Retinal pigment epithelial cell (primary cell): ENCODE results near the gene PPL.

Experiments
- DNase-seq: peaks from one replicate; pipeline ENCODE4 v3.0.0-alpha.2; 2010; ENCODE audit warnings: low read depth
- H3K4me3 ChIP-seq: 2 replicates; pipeline ENCODE4 v1.5.1; 2011; ENCODE audit warnings: mild to moderate bottlenecking, low read length, control low read depth, moderate library complexity
- CTCF ChIP-seq: conservative IDR thresholded peaks from 2 replicates; pipeline ENCODE4 v1.5.1; 2011; ENCODE audit warnings: low read depth, low read length, control low read depth, inconsistent platforms

PPL gene

DNA sequence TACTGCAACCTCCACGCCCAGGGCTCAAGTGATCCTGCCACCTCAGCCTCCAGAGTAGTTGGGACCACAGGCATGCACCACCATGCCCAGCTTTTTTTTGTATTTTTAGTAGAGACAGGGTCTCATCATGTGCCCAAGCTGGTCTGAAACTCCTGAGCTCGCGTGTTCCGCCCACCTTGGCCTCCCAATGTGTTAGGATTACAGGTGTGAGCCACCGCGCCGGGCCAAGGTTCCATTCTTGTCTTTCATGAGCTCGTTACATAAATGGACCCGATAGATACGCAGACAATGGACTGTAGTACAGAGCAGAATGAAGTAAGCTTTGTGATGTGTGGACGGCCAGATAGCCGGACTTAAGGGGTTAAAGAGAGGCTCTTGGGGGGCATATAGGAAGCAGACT, 70.4 kb downstream of the PPL start:
- no peak for DNase-seq
- TF ChIP-seq CTCF, result no peak
- no peak overlapping the region for H3K4me3 ChIP-seq

DNA sequence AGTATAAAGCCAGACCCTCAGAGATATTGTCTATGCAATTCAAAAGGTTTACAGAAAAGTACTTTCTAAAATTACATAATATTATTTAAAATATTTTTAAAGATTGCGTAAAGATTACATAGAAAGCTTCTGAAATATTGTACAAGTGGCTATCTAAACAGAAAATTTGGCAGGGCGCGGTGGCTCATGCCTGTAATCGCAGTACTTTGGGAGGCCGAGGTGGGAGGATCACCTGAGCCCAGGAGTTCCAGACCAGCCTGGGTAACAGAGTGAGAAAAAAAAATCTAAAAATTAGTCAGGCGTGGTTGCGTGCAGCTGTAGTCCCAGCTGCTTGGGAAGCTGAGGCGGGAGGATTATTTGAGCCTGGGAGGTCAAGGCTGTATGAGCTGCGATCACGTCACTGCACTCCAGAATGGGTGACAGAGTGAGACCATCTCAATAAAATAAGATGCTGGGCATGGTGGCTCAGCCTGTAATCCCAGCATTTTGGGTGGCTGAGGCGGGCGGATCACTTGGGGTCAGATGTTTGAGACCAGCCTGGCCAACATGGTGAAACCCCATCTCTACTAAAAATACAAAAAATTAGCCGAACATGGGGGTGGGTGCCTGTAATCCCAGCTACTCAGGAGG, 71.6 kb downstream of the PPL start:
- no peak for TF ChIP-seq CTCF
- H3K4me3 ChIP-seq, result no peak overlapping the region
- no peak for DNase-seq

- no peak for DNase-seq
- TF ChIP-seq CTCF, result no peak
- no peak overlapping the region for H3K4me3 ChIP-seq
Measured at GRCh38 chr16:4864728-4865127, 72.2 kb downstream of the PPL start.

- TF ChIP-seq CTCF, result no peak
- no peak overlapping the region for H3K4me3 ChIP-seq
- no peak for DNase-seq
Measured at GRCh38 chr16:4862639-4863038, 74.3 kb downstream of the PPL start.

GRCh38 chr16:4860727-4861342, 76.1 kb downstream of the PPL start:
- DNase-seq, result no peak
- no peak for TF ChIP-seq CTCF
- H3K4me3 ChIP-seq, result no peak overlapping the region

DNA sequence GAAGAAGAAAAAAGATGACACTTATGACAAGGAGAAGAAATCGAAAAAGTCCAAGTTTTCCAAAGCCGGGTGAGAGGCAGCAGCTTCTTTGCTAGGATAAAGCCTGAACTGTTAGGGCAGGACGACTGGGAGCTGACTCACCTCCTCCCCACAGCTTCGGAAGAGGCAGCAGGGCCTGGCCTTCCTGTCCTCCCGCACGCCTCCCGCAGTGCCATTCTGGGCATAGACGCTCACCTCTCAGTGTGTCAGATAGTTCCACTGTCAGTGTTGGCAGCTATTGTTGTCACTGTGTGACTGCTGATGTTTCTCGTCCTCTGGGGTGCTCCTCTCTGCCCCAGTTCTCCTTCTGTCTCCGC, 77.1 kb downstream of the PPL start:
- no peak for TF ChIP-seq CTCF
- no peak overlapping the region for H3K4me3 ChIP-seq
- no peak for DNase-seq

DNA sequence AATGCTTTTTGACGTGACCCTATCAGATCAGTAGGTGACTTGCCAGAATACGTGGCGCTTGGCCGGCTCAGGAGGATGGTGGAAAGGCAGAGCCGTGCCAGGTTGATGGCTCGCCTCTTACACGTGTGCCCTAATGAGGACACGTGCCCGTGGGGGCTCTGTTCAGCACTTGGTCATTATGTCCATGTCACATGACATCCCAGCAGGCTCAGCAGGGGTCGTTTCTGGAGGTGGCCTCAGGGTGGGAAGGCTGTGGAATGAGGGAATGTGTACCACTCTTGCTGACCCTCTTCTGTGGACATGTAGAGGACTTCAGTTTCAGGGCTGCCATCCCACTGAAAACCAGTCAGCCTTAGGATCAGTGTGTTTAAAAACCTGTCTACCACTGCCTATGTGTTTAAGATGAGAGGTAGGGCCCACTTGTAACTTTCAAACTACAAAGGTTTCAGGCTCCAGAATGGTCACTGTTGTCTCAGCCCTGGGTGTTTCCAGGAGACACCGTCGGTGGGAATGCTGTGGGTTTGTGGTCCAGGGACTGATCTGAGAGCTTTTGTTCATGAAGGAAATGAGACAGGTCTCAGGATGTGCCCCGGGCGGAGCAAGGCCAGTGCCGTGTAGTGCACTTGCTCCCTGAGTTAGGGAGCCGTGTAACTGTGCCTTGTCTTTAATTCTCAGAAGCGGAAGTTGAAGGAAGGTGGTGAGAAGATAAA, 77.6 kb downstream of the PPL start:
- H3K4me3 ChIP-seq, result no peak overlapping the region
- no peak for TF ChIP-seq CTCF
- no peak for DNase-seq
